Neural cell (in vitro differentiated cells): ENCODE measurements around the gene CPNE1. TPM values are rescaled to one million over a fixed set of nuclear protein-coding genes. Genes with fewer than 3 reads are reported as not detected.

Source experiments
- H2AFZ ChIP-seq: fragments of 200-600, 300-800 bp; sonication (generic), shearing (Covaris generic); 2 replicates; pipeline ENCODE4 v1.6.0; 2014; ENCODE audit warnings: low read depth, mild to moderate bottlenecking, antibody characterized with exemption, low read length, moderate library complexity
- H3F3A ChIP-seq: fragments of 200-600 bp; shearing (Covaris generic); 2 replicates; pipeline ENCODE4 v1.6.1; 2016; ENCODE audit warnings: mild to moderate bottlenecking, moderate library complexity, mixed read lengths, antibody characterized with exemption, low read length; ENCODE audit not compliant: insufficient read depth, poor library complexity, severe bottlenecking
- H3K27ac ChIP-seq: fragments of 200-600, 300-800 bp; sonication (generic), shearing (Covaris generic); 2 replicates; pipeline ENCODE4 v1.5.1; 2014; ENCODE audit warnings: mild to moderate bottlenecking, low read length, moderate library complexity
- H3K27me3 ChIP-seq: fragments of 300-800, 200-600 bp; sonication (generic), shearing (Covaris generic); 2 replicates; pipeline ENCODE4 v1.6.0; 2014; ENCODE audit warnings: mild to moderate bottlenecking, low read depth, low read length, moderate library complexity; ENCODE audit not compliant: insufficient read depth
- H3K36me3 ChIP-seq: fragments of 300-800, 200-600 bp; sonication (generic), shearing (Covaris generic); 2 replicates; pipeline ENCODE4 v1.5.1; 2014; ENCODE audit warnings: mild to moderate bottlenecking, antibody characterized with exemption, low read length, moderate library complexity; ENCODE audit not compliant: insufficient read depth
- H3K4me2 ChIP-seq: fragments of 300-800, 200-600 bp; sonication (generic), shearing (Covaris generic); 2 replicates; pipeline ENCODE4 v1.6.0; 2014; ENCODE audit warnings: mild to moderate bottlenecking, low read length
- H3K4me3 ChIP-seq: fragments of 300-800, 200-600 bp; sonication (generic), shearing (Covaris generic); 2 replicates; pipeline ENCODE4 v1.5.1; 2014; ENCODE audit warnings: mild to moderate bottlenecking, low read length, moderate library complexity
- H3K79me2 ChIP-seq: fragments of 200-600 bp; shearing (Covaris generic); replicated peaks from 2 replicates; pipeline ENCODE4 v1.6.0; 2014; ENCODE audit warnings: mild to moderate bottlenecking, low read length, moderate library complexity; ENCODE audit not compliant: insufficient read depth
- H3K9ac ChIP-seq: fragments of 300-800, 200-600 bp; sonication (generic), shearing (Covaris generic); 2 replicates; pipeline ENCODE4 v1.6.1; 2016; ENCODE audit warnings: mild to moderate bottlenecking, low read length, mixed read lengths
- H3K9me2 ChIP-seq: fragments of 200-600 bp; shearing (Covaris generic); 2 replicates; pipeline ENCODE4 v1.6.1; 2016; ENCODE audit warnings: mild to moderate bottlenecking, low read length, mixed read lengths; ENCODE audit not compliant: insufficient read depth
- H3K9me3 ChIP-seq: fragments of 200-600, 300-800 bp; sonication (generic), shearing (Covaris generic); 2 replicates; pipeline ENCODE4 v1.6.1; 2016; ENCODE audit warnings: mild to moderate bottlenecking, mixed run types, low read length, moderate library complexity, mixed read lengths
- H4K20me1 ChIP-seq: fragments of 200-600 bp; shearing (Covaris generic); 2 replicates; pipeline ENCODE4 v1.6.1; 2016; ENCODE audit warnings: mild to moderate bottlenecking, mixed run types; ENCODE audit not compliant: insufficient read depth
- EP300 ChIP-seq: fragments of 450-650 bp; conservative IDR thresholded peaks from 2 replicates; pipeline ENCODE4 v1.6.1; 2014; ENCODE audit warnings: antibody characterized with exemption, mild to moderate bottlenecking, moderate library complexity; ENCODE audit not compliant: poor library complexity, severe bottlenecking
- EZH2 ChIP-seq: fragments of 200-600, 300-800 bp; shearing (Covaris generic), sonication (generic); IDR thresholded peaks from 2 replicates; pipeline ENCODE4 v1.6.1; 2014; ENCODE audit warnings: antibody characterized with exemption, low read length, borderline replicate concordance, mild to moderate bottlenecking; ENCODE audit not compliant: insufficient read depth, poor library complexity, severe bottlenecking
- MXI1 ChIP-seq: fragments of 450-650 bp; conservative IDR thresholded peaks from 2 replicates; pipeline ENCODE4 v1.6.1; 2014; ENCODE audit warnings: antibody characterized with exemption, mild to moderate bottlenecking; ENCODE audit not compliant: poor library complexity, severe bottlenecking
- POLR2AphosphoS5 ChIP-seq: IDR thresholded peaks from 2 replicates; pipeline ENCODE4 v1.6.1; 2012
- RAD21 ChIP-seq: fragments of 450-650 bp; conservative IDR thresholded peaks from 2 replicates; pipeline ENCODE4 v1.6.1; 2014; ENCODE audit warnings: antibody characterized with exemption, mild to moderate bottlenecking, moderate library complexity
- SMC3 ChIP-seq: fragments of 450-650 bp; conservative IDR thresholded peaks from 2 replicates; pipeline ENCODE4 v1.6.1; 2014; ENCODE audit warnings: antibody characterized with exemption, mild to moderate bottlenecking, moderate library complexity; ENCODE audit not compliant: poor library complexity
- TAF1 ChIP-seq: IDR thresholded peaks from 2 replicates; pipeline ENCODE4 v1.6.1; 2012; ENCODE audit warnings: low read depth
- polyA plus RNA-seq: library from polyadenylated mRNA; depleted of rRNA; stranded (reverse); fragments of >200 nt; gene quantifications from 2 replicates; pipeline ENCODE4 v1.2.3, GENCODE V29; 2014
- small RNA-seq, 3 experiments: library from RNA; depleted of rRNA; stranded (forward); fragments of <200 nt; gene quantifications; one replicate each; pipeline ENCODE3, GENCODE V24; 2012
- TF ChIP-seq, protein P1 (sequence below): IDR thresholded peaks from 2 replicates; pipeline ENCODE4 v1.6.1; 2012; ENCODE audit warnings: borderline replicate concordance
- TF ChIP-seq, protein P2 (sequence below): fragments of 450-650 bp; IDR thresholded peaks from 2 replicates; pipeline ENCODE4 v1.5.1; 2014; ENCODE audit warnings: antibody characterized with exemption, mild to moderate bottlenecking, moderate library complexity; ENCODE audit not compliant: poor library complexity, severe bottlenecking

The CPNE1 gene
- polyA plus RNA-seq, 1 donor from 2014 or later: 148 TPM

DNA sequence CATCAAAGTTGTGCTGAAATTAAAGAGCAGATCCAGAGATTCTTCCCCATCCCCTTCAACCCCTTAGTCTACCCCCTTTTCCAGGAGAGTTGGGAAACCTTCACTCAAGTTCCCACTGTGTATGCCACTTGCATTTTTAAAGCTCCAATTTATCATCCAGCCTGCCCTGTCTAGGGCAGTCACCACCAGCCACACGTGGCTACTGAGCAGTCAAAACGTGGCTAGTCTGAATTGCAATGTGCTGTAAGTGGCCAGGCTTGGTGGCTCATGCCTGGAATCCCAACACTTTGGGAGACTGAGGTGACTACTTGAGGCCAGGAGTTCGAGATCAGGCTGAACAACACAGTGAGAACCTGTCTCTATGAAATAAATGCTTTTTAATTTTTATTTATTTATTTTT lies 87.9 kb downstream of the CPNE1 start:
- H3K4me2 ChIP-seq: no peak overlapping the region
- H3K9ac ChIP-seq: no peak overlapping the region
- no peaks in the 10 kb centered on the region for H3F3A ChIP-seq
- H3K79me2 ChIP-seq: no peaks in the 10 kb centered on the region
- no peak overlapping the region for H3K4me3 ChIP-seq
- no peak for TF ChIP-seq MXI1
- no peak for TF ChIP-seq SMC3
- TF ChIP-seq, protein P1, sequence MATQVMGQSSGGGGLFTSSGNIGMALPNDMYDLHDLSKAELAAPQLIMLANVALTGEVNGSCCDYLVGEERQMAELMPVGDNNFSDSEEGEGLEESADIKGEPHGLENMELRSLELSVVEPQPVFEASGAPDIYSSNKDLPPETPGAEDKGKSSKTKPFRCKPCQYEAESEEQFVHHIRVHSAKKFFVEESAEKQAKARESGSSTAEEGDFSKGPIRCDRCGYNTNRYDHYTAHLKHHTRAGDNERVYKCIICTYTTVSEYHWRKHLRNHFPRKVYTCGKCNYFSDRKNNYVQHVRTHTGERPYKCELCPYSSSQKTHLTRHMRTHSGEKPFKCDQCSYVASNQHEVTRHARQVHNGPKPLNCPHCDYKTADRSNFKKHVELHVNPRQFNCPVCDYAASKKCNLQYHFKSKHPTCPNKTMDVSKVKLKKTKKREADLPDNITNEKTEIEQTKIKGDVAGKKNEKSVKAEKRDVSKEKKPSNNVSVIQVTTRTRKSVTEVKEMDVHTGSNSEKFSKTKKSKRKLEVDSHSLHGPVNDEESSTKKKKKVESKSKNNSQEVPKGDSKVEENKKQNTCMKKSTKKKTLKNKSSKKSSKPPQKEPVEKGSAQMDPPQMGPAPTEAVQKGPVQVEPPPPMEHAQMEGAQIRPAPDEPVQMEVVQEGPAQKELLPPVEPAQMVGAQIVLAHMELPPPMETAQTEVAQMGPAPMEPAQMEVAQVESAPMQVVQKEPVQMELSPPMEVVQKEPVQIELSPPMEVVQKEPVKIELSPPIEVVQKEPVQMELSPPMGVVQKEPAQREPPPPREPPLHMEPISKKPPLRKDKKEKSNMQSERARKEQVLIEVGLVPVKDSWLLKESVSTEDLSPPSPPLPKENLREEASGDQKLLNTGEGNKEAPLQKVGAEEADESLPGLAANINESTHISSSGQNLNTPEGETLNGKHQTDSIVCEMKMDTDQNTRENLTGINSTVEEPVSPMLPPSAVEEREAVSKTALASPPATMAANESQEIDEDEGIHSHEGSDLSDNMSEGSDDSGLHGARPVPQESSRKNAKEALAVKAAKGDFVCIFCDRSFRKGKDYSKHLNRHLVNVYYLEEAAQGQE: no peak
- TF ChIP-seq EZH2: no peak
- TF ChIP-seq EP300: no peak
- TF ChIP-seq POLR2AphosphoS5: no peak
- TF ChIP-seq TAF1: no peak
- TF ChIP-seq, protein P2, sequence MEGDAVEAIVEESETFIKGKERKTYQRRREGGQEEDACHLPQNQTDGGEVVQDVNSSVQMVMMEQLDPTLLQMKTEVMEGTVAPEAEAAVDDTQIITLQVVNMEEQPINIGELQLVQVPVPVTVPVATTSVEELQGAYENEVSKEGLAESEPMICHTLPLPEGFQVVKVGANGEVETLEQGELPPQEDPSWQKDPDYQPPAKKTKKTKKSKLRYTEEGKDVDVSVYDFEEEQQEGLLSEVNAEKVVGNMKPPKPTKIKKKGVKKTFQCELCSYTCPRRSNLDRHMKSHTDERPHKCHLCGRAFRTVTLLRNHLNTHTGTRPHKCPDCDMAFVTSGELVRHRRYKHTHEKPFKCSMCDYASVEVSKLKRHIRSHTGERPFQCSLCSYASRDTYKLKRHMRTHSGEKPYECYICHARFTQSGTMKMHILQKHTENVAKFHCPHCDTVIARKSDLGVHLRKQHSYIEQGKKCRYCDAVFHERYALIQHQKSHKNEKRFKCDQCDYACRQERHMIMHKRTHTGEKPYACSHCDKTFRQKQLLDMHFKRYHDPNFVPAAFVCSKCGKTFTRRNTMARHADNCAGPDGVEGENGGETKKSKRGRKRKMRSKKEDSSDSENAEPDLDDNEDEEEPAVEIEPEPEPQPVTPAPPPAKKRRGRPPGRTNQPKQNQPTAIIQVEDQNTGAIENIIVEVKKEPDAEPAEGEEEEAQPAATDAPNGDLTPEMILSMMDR: no peak
- TF ChIP-seq RAD21: no peak
- H2AFZ ChIP-seq: no peak overlapping the region
- H3K36me3 ChIP-seq: no peaks in the 10 kb centered on the region
- H3K27me3 ChIP-seq: no peaks in the 10 kb centered on the region
- no peaks in the 10 kb centered on the region for H3K9me2 ChIP-seq
- H3K9me3 ChIP-seq: no peaks in the 10 kb centered on the region
- no peak overlapping the region for H3K27ac ChIP-seq
- H4K20me1 ChIP-seq: no peaks in the 10 kb centered on the region

Small RNA genes within 50 kb of the gene (small RNA-seq; reads per million reads assigned to genes)
- 0 to 0.24 (median 0.03) reads per million in 3 experiments for gene RNU6-759P
- 0 reads per million in 3 experiments for gene RPL37P1

Other genes starting within 250 kb of the CPNE1 start
- gene GDF5, start 226.7 kb downstream of the CPNE1 start, polyA plus RNA-seq: not detected in 2 replicates
- 22.0 and 25.8 TPM in 2 replicates for gene CEP250, start 209.3 kb downstream of the CPNE1 start, polyA plus RNA-seq
- gene C20orf173, start 135.2 kb downstream of the CPNE1 start, polyA plus RNA-seq: not detected in 2 replicates
- 385 and 451 TPM in 2 replicates for gene ERGIC3, start 122.8 kb downstream of the CPNE1 start, polyA plus RNA-seq
- gene SPAG4, start 49.1 kb downstream of the CPNE1 start, polyA plus RNA-seq: 1.2 and 4.0 TPM in 2 replicates
- gene RBM12, start within 50 bp of the CPNE1 start, polyA plus RNA-seq: 53.9 and 66.0 TPM in 2 replicates
- 55.2 and 67.0 TPM in 2 replicates for gene NFS1, start 34.5 kb upstream of the CPNE1 start, polyA plus RNA-seq
- 514 and 557 TPM in 2 replicates for gene ROMO1, start 34.5 kb upstream of the CPNE1 start, polyA plus RNA-seq
- gene RBM39, start 77.4 kb upstream of the CPNE1 start, polyA plus RNA-seq: 750 and 839 TPM in 2 replicates
- 49.2 and 54.8 TPM in 2 replicates for gene PHF20, start 107.1 kb upstream of the CPNE1 start, polyA plus RNA-seq